Progenitor cell of endocrine pancreas (in vitro differentiated cells): Measurements from ENCODE around the gene CIITA. TPM values are rescaled to one million over a fixed set of nuclear protein-coding genes. Genes with fewer than 3 reads are reported as not detected.

Experiments used
- DNase-seq: peaks from one replicate; pipeline ENCODE4 v3.0.0; 2021; ENCODE audit warnings: low spot score; ENCODE audit not compliant: unreplicated experiment
- H3K27ac Mint-ChIP-seq: 2 replicates; pipeline ENCODE4 v1.8.0; 2021; ENCODE audit warnings: mild to moderate bottlenecking, moderate library complexity, mixed read lengths
- H3K27me3 Mint-ChIP-seq: 2 replicates; pipeline ENCODE4 v1.8.0; 2021; ENCODE audit warnings: mixed read lengths
- H3K36me3 Mint-ChIP-seq: 2 replicates; pipeline ENCODE4 v1.8.0; 2022; ENCODE audit warnings: mixed read lengths; ENCODE audit not compliant: insufficient read depth
- H3K4me1 Mint-ChIP-seq: 2 replicates; pipeline ENCODE4 v1.8.0; 2021; ENCODE audit warnings: low read depth, mixed read lengths
- H3K4me3 Mint-ChIP-seq: 2 replicates; pipeline ENCODE4 v1.8.0; 2021; ENCODE audit warnings: low read depth, mild to moderate bottlenecking, moderate library complexity, mixed read lengths
- H3K9me3 Mint-ChIP-seq: 2 replicates; pipeline ENCODE4 v1.8.0; 2021; ENCODE audit warnings: low read depth, mixed read lengths
- total RNA-seq: library from RNA; stranded (reverse); gene quantifications from 2 replicates; pipeline ENCODE4 v1.2.1, GENCODE V29; 2021
- TF ChIP-seq, protein P1 (sequence below): fragments of 200-600 bp; sonication (generic); IDR thresholded peaks from one replicate; pipeline ENCODE4 v1.5.0; 2021; ENCODE audit warnings: antibody characterized with exemption, mild to moderate bottlenecking; ENCODE audit not compliant: unreplicated experiment

The CIITA gene
- total RNA-seq, 1 donor from 2014 or later: not detected

DNA sequence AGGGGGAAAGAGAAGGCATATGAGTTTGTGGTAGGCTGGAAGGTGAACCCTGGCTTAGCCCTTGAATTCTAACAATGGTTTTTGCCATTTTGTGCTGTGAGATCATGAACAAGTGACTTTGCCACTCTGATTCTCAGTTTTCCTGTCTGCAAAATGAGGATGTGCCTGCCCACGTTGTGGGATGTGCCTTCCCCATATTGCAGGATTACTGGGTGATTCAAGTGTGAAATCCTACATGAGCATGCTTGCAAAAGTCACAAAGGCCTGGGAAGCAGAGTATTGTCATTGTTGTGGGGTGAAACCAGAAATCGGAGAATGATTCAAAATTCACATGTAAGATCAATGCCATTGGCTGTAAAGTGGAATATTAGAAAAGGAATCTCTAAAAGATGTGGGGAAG, 29.8 kb upstream of the CIITA start:
- TF ChIP-seq, protein P1, sequence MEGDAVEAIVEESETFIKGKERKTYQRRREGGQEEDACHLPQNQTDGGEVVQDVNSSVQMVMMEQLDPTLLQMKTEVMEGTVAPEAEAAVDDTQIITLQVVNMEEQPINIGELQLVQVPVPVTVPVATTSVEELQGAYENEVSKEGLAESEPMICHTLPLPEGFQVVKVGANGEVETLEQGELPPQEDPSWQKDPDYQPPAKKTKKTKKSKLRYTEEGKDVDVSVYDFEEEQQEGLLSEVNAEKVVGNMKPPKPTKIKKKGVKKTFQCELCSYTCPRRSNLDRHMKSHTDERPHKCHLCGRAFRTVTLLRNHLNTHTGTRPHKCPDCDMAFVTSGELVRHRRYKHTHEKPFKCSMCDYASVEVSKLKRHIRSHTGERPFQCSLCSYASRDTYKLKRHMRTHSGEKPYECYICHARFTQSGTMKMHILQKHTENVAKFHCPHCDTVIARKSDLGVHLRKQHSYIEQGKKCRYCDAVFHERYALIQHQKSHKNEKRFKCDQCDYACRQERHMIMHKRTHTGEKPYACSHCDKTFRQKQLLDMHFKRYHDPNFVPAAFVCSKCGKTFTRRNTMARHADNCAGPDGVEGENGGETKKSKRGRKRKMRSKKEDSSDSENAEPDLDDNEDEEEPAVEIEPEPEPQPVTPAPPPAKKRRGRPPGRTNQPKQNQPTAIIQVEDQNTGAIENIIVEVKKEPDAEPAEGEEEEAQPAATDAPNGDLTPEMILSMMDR: no peak

DNA sequence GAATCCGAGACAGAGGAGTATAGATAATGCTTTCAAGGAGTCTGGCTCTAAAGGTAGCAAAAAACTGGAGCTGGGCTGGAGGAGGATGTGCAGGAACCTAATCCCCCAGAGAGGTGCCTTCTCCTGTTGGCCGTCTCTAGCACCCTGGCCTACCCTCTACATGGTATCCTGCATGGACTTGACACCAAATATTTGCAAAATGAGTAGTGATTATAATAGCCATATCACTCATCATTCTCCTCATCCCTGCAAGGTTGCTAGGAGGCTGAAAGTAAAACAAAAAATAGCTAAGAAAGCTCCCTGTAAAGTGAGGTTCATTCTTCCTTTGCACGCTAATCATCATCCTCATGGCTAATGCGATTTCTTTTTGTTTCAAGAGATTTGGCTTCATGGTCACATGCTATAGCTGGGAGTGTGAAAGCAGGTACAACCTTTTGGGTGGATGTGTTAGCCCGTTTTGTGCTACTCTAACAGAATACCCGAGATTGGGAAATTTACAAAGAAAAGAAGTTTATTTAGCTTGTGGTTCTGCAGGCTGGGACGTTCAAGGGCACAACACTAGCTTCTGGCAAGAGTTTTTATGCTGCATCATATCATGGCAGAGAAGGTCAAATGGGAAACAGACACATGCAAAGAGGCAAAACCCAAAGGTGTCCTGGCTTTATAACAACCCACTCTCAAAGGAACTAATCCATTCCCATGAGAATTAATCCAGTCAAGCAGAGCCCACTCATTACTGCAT, 27.1 kb upstream of the CIITA start:
- Mint-ChIP-seq H3K9me3 (no peaks in the 10 kb centered on the region), H3K4me1 (no peaks in the 10 kb centered on the region), H3K4me3 (no peak overlapping the region), H3K27ac (no peak overlapping the region), H3K36me3 (no peaks in the 10 kb centered on the region), H3K27me3 (peaks cover 17% of the 10 kb centered on the region)
- no peak for DNase-seq
- TF ChIP-seq, protein P1: no peak

More for the DNA sequence above, 29.8 kb upstream of the CIITA start:
- H3K4me1 Mint-ChIP-seq: no peaks in the 10 kb centered on the region
- no peaks in the 10 kb centered on the region for H3K9me3 Mint-ChIP-seq
- H3K27ac Mint-ChIP-seq: no peak overlapping the region
- H3K4me3 Mint-ChIP-seq: no peak overlapping the region
- peaks cover 20% of the 10 kb centered on the region for H3K27me3 Mint-ChIP-seq
- DNase-seq: no peak
- no peaks in the 10 kb centered on the region for H3K36me3 Mint-ChIP-seq

DNA sequence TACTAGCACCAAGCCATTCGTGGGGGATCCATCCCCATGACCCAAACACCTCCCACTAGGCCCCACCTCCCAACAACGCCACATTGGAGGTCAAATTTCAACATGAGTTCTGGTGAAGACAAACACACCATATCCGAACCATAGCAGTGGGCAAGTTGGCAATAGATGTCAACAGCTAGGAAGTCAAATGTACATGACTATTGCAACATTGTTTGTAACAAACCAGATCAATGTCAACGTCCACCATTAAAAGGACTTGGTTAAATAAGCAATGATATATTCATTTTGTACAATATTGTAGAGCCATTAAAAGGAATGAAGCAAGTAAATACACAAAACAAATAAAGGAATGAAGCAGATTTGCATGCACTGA, 26.5 kb upstream of the CIITA start:
- Mint-ChIP-seq H3K9me3 (no peaks in the 10 kb centered on the region), H3K27ac (no peak overlapping the region), H3K27me3 (peaks cover 14% of the 10 kb centered on the region), H3K4me1 (no peaks in the 10 kb centered on the region), H3K4me3 (no peak overlapping the region), H3K36me3 (no peaks in the 10 kb centered on the region)
- DNase-seq: no peak
- TF ChIP-seq, protein P1: no peak

DNA sequence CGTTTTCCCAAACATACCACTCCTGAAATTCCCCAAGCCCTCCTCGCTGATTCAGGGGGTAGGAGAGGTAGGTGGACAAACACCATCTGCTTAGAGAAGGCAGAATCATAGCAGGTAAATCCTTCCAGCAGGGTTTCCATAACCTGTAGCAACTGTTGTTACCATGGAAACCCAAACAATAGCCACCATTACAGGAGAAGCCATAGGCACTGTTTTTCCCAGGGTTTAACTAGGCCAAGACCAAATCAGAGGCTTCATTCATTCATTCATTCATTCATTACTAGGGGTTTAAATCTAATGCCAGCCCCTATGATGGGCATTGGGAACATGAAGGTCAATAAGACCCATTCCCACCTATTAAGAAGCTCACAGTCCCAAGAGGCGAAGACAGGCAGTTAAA, 25.5 kb upstream of the CIITA start:
- Mint-ChIP-seq H3K4me3 (no peak overlapping the region), H3K27me3 (peaks cover 14% of the 10 kb centered on the region), H3K9me3 (no peaks in the 10 kb centered on the region), H3K27ac (no peak overlapping the region), H3K4me1 (no peaks in the 10 kb centered on the region), H3K36me3 (no peaks in the 10 kb centered on the region)
- TF ChIP-seq, protein P1: no peak
- DNase-seq: no peak

DNA sequence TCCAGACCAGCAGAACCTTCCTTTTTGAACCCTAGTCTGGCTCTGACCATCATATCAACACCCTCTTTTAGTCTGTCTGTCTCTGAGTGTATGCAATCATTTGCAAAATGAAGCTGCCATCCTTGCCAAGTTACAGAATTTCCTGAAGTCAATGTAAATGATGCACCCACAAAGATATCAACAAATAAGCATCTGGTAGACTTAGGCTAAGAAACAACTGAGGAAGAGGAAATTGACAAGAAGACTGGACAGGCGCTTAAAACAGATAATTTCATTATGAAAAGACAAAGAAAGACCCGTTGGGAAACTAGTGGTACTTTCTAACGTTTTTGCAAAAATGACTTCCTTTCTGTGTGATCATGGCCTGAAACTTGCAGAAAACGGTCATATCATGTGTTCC, 24.7 kb upstream of the CIITA start:
- no peak for DNase-seq
- H3K4me1 Mint-ChIP-seq: no peaks in the 10 kb centered on the region
- peaks cover 8% of the 10 kb centered on the region for H3K27me3 Mint-ChIP-seq
- H3K36me3 Mint-ChIP-seq: no peaks in the 10 kb centered on the region
- TF ChIP-seq, protein P1: no peak
- no peak overlapping the region for H3K4me3 Mint-ChIP-seq
- H3K9me3 Mint-ChIP-seq: no peaks in the 10 kb centered on the region
- no peak overlapping the region for H3K27ac Mint-ChIP-seq
